GM19324 (cell line): Measurements from ENCODE around the gene LY6G5B.
"Not testable (repeated sequence)": the region's sequence is repeated elsewhere in the genome, so short reads cannot be mapped to it uniquely, and the experiment has no call there.

Experiments used
- ATAC-seq: cut with Tn5 transposase; IDR thresholded peaks from one replicate; pipeline ENCODE4 v1.9.1; 2021; ENCODE audit warnings: mild to moderate bottlenecking, moderate library complexity; ENCODE audit not compliant: unreplicated experiment, low FRiP score

LY6G5B gene

GRCh38 chr6:31689249-31690110 lies 19.7 kb downstream of the LY6G5B start:
- ATAC-seq, result no peak

GRCh38 chr6:31690231-31691077 lies 20.7 kb downstream of the LY6G5B start:
- ATAC-seq, result no peak

DNA sequence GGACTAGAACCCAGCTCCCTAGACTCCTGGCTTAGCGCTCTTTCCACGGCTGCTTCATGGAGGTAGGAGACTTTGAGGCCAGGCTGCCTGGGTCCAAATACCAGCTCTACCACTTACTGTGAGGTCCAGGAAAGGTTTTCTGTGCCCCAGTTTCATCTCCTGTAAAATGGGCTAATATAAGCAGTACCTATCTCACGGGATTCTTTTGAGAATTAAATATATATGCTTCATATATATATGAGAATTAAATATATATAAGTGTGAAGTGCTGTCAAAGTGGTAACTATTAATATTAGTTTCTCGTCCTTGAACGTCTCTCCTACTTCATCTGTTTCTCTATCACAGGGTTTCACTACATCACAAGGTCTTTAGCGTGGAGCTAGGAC lies 21.3 kb downstream of the LY6G5B start:
- no peak for ATAC-seq

DNA sequence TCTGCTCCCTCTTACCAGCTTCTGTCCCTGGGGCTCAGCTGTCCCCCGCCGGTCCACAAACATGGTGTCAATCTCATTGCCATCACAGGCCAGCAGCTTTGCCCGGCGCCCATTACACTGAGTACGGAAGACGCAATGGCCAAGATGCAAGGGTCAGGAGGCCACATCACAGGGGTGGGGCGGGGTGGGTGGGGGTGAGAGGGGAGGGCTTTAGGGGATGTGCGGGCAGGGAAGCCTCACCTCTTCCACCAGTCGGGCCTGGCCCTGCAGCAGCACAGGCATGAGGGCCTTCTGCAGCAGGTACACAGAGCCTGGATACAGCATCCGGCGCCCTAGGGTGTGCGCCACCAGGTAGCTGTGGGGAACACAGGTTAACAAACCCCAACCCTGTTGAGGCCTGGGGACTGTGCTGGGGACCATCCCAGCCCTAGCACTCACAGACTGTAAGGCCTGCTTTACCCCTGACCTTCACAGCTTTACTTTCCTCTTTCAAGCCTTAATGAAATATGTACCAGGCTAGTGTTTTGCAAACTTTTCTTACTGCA lies 21.9 kb downstream of the LY6G5B start:
- ATAC-seq, result no peak

- no peak for ATAC-seq
Observed at GRCh38 chr6:31692353-31692752, 22.6 kb downstream of the LY6G5B start.

DNA sequence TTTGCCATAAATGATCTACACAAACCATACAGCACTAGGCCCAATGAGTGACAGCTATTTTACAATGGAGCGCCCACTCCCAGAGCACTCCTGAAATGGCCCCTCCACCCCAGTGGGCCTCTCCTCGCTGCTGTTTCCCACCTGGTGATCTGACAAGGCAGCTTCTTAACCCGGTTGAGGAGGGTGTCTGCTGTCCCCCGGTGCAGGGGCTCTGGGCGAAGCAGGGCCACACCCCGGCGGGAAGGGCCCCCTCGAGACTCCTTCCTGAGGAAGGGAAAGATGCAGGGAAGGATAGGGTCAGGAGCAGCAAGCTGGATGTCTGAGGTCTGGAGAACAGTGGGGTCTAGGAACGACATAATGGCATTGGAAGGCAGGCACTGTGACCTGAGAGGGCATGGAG lies 23.1 kb downstream of the LY6G5B start:
- ATAC-seq, result no peak

GRCh38 chr6:31693535-31693934 lies 23.8 kb downstream of the LY6G5B start:
- ATAC-seq, result no peak

- no peak for ATAC-seq
Observed at GRCh38 chr6:31697555-31697954, 27.8 kb downstream of the LY6G5B start.

DNA sequence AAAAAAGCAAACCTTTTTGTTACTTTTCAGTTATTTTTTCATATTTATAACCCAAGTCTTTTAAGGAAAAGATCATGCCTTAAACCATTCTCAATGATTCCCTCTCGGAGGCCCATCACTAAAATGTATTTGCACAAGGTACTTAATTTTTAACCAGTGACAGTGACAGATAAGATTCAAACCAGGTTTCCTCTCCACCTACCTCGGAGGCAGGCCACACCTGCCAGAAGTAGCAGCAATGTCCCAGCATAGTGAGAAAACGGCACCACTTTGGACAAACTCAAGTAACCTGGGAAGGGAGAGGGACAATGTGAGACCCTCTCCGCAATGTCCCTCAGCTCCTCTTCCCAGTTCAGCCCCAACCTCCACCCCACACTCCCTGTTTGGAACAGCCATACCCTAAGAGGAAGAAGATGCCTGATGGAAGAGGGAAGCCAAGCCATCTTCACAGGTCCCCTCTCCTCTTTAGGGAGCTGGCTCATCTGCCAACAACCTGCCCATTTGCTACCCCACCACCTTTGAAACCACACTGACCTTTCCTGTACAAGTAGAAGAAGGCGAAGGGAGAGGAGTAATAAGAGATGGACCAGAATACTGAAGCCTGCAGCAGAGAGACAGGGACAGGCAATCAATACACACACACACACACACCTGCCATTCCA lies 31.1 kb downstream of the LY6G5B start:
- no peak for ATAC-seq

- no peak for ATAC-seq
Observed at GRCh38 chr6:31701666-31702404, 32.1 kb downstream of the LY6G5B start.

DNA sequence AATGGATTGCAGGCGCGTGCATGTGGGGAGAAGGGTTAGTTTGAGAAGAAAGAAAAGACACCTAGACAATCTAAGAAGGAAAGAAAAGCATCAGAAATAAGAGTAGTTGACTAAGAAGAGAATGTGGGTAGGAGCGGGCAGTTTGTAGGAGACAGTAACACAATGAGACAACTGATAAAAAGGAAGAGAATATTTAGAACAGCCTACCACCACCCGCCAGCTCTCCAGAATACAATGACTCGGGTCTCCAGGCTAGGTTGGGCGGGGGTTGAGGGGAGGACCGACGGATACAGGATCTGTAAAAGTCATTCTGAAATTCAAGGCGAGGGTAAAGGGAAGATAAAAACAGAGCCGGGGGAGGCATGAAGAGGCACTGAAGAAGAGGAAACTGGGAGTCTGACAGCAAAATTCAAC lies 32.6 kb downstream of the LY6G5B start:
- ATAC-seq, result no peak

GRCh38 chr6:31702819-31703716 lies 33.3 kb downstream of the LY6G5B start, which contains the start of gene ABHD16A:
Gene ABHD16A (minus strand): TSS chr6:31703324. CDS start chr6:31703281, 43 bp downstream.
- ATAC-seq, result peak; percentile 79

DNA sequence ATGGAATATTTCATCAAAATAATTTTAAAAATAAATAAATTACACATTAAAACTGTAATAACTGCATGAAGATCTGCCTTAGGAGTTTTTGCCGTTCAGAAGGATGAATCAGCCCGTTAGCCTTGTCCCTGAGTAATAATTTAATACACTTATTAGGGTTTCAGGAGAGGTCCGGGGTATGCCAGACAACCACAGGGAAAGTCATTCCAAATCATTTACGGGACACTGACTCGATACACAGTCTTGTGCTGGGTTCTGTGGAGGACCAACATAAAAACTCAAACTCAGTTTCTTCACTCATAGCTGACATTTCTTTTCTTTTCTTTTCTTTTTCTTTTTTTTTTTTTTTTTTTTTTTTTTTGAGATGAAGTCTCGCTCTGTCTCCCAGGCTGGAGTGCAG lies 36.2 kb downstream of the LY6G5B start:
- no peak for ATAC-seq

- ATAC-seq, result no peak
Observed at GRCh38 chr6:31706599-31706998, 36.8 kb downstream of the LY6G5B start, which contains the start of gene LY6G6F. Gene LY6G6F (plus strand): TSS chr6:31706866. CDS start chr6:31706907, 41 bp downstream.

- ATAC-seq, result no peak
Observed at GRCh38 chr6:31707701-31708100, 37.9 kb downstream of the LY6G5B start.

GRCh38 chr6:31708224-31708623 lies 38.4 kb downstream of the LY6G5B start:
- no peak for ATAC-seq

DNA sequence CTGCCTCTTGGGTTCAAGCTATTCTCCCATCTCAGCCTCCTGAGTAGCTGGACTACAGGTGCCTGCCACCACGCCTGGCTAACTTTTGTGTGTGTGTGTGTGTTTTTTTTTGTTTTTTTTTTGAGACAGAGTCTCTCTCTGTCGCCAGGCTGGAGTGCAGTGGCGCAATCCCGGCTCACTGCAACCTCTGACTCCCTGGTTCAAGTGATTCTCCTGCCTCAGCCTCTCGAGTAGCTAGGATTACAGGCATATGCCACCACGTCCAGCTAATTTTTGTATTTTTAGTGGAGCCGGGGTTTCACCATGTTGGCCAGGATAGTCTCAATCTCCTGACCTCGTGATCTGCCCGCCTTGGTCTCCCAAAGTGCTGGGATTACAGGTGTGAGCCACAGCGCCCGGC lies 39.4 kb downstream of the LY6G5B start:
- ATAC-seq, result not testable (repeated sequence)

DNA sequence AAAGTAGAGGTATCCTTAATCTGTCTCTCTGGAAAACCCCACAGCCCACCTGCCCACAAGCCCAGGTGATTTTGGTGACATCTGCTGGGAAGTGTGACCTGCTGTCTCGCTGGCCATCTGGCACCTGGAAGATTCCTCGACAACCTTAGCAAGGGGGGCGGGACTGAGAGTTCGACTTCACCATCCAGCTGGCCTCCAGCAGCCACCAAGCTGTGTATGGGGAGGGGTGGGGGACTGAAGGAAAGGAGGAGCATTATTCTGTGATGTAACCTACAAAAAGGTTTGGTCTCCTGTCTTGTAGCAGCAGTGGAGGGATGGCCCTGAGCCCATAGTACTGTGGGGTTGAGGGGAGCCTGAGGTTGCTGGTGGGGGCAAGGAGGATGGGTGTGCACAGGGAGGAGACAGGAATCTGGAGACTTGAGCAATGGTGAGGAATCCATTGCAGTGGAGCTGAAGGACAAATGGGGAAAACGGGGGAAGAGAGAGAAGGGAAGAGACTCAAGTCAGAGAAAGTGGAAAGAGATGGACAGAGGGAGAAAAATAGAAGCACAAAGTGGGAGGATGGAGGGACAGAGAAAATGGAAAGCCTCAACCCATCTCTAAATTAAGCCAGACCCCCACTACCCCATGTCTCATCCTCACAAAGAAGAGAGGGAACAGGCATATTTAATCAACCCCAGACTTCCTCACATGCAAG lies 40.9 kb downstream of the LY6G5B start:
- no peak for ATAC-seq
